ENCODE measurements around the gene WDFY4.

WDFY4 gene

GRCh38 chr10:48785796-48786195 lies 101.1 kb downstream of the WDFY4 start:
- Histone ChIP-seq H3K36me3 (ENCODE audit: control insufficient read depth in 5 of 5, insufficient read depth in 5 of 5, low read length in 5 of 5) (peaks cover 0 to 10% (median 0%) of the 10 kb centered on the region in 5 donors), H3K27me3 (ENCODE audit: control insufficient read depth in 5 of 5, insufficient read depth in 4 of 5, low read length in 5 of 5) (no peaks in the 10 kb centered on the region), H3K9me3 (ENCODE audit: control insufficient read depth in 5 of 5, low read length in 5 of 5) (no peaks in the 10 kb centered on the region), H3K27ac (ENCODE audit: low read depth, low read length) (no peak overlapping the region), H3K4me1 (ENCODE audit: control insufficient read depth in 5 of 5, insufficient read depth in 5 of 5, low read length in 5 of 5) (no peaks in the 10 kb centered on the region), H3K9ac (ENCODE audit: low read length in 5 of 5) (no peak overlapping the region), H3K4me3 (ENCODE audit: low read depth in 1 of 5, low read length in 5 of 5) (no peak overlapping the region)

- Histone ChIP-seq H3K4me3 (ENCODE audit: low read depth in 1 of 5, low read length in 5 of 5) (no peak overlapping the region), H3K27ac (ENCODE audit: low read depth, low read length) (no peak overlapping the region), H3K27me3 (ENCODE audit: control insufficient read depth in 5 of 5, insufficient read depth in 4 of 5, low read length in 5 of 5) (no peaks in the 10 kb centered on the region), H3K4me1 (ENCODE audit: control insufficient read depth in 5 of 5, insufficient read depth in 5 of 5, low read length in 5 of 5) (no peaks in the 10 kb centered on the region), H3K9me3 (ENCODE audit: control insufficient read depth in 5 of 5, low read length in 5 of 5) (no peaks in the 10 kb centered on the region), H3K36me3 (ENCODE audit: control insufficient read depth in 5 of 5, insufficient read depth in 5 of 5, low read length in 5 of 5) (peaks cover 0 to 15% (median 0%) of the 10 kb centered on the region in 5 donors), H3K9ac (ENCODE audit: low read length in 5 of 5) (no peak overlapping the region)
Observed at GRCh38 chr10:48786606-48787282, 102.1 kb downstream of the WDFY4 start.

- Histone ChIP-seq H3K9me3 (ENCODE audit: control insufficient read depth in 5 of 5, low read length in 5 of 5) (no peaks in the 10 kb centered on the region), H3K27ac (ENCODE audit: low read depth, low read length) (no peak overlapping the region), H3K4me3 (ENCODE audit: low read depth in 1 of 5, low read length in 5 of 5) (no peak overlapping the region), H3K27me3 (ENCODE audit: control insufficient read depth in 5 of 5, insufficient read depth in 4 of 5, low read length in 5 of 5) (no peaks in the 10 kb centered on the region), H3K4me1 (ENCODE audit: control insufficient read depth in 5 of 5, insufficient read depth in 5 of 5, low read length in 5 of 5) (peaks cover 0 to 13% (median 3%) of the 10 kb centered on the region in 5 donors), H3K9ac (ENCODE audit: low read length in 5 of 5) (no peak overlapping the region), H3K36me3 (ENCODE audit: control insufficient read depth in 5 of 5, insufficient read depth in 5 of 5, low read length in 5 of 5) (peaks cover 0 to 13% (median 0%) of the 10 kb centered on the region in 5 donors)
Observed at GRCh38 chr10:48788554-48788953, 103.9 kb downstream of the WDFY4 start.

- Histone ChIP-seq H3K36me3 (ENCODE audit: control insufficient read depth in 5 of 5, insufficient read depth in 5 of 5, low read length in 5 of 5) (peaks cover 0 to 16% (median 0%) of the 10 kb centered on the region in 5 donors), H3K4me1 (ENCODE audit: control insufficient read depth in 5 of 5, insufficient read depth in 5 of 5, low read length in 5 of 5) (peaks cover 0 to 13% (median 3%) of the 10 kb centered on the region in 5 donors), H3K9ac (ENCODE audit: low read length in 5 of 5) (no peak overlapping the region), H3K9me3 (ENCODE audit: control insufficient read depth in 5 of 5, low read length in 5 of 5) (no peaks in the 10 kb centered on the region), H3K27ac (ENCODE audit: low read depth, low read length) (no peak overlapping the region), H3K27me3 (ENCODE audit: control insufficient read depth in 5 of 5, insufficient read depth in 4 of 5, low read length in 5 of 5) (no peaks in the 10 kb centered on the region), H3K4me3 (ENCODE audit: low read depth in 1 of 5, low read length in 5 of 5) (no peak overlapping the region)
Observed at GRCh38 chr10:48789486-48790456, 105.1 kb downstream of the WDFY4 start.

- peaks cover 0 to 13% (median 3%) of the 10 kb centered on the region in 5 donors for H3K4me1 ChIP-seq (ENCODE audit: control insufficient read depth in 5 of 5, insufficient read depth in 5 of 5, low read length in 5 of 5)
- H3K9me3 ChIP-seq (ENCODE audit: control insufficient read depth in 5 of 5, low read length in 5 of 5): no peaks in the 10 kb centered on the region
- H3K9ac ChIP-seq (ENCODE audit: low read length in 5 of 5): no peak overlapping the region
- no peaks in the 10 kb centered on the region for H3K27me3 ChIP-seq (ENCODE audit: control insufficient read depth in 5 of 5, insufficient read depth in 4 of 5, low read length in 5 of 5)
- H3K4me3 ChIP-seq (ENCODE audit: low read depth in 1 of 5, low read length in 5 of 5): no peak overlapping the region
- no peak overlapping the region for H3K27ac ChIP-seq (ENCODE audit: low read depth, low read length)
- H3K36me3 ChIP-seq (ENCODE audit: control insufficient read depth in 5 of 5, insufficient read depth in 5 of 5, low read length in 5 of 5): peaks cover 0 to 16% (median 0%) of the 10 kb centered on the region in 5 donors
Observed at GRCh38 chr10:48790457-48791044, 105.9 kb downstream of the WDFY4 start.

GRCh38 chr10:48791267-48791928 lies 106.7 kb downstream of the WDFY4 start:
- no peaks in the 10 kb centered on the region for H3K9me3 ChIP-seq (ENCODE audit: control insufficient read depth in 5 of 5, low read length in 5 of 5)
- H3K4me1 ChIP-seq (ENCODE audit: control insufficient read depth in 5 of 5, insufficient read depth in 5 of 5, low read length in 5 of 5): peaks cover 0 to 13% (median 3%) of the 10 kb centered on the region in 5 donors
- no peak overlapping the region for H3K4me3 ChIP-seq (ENCODE audit: low read depth in 1 of 5, low read length in 5 of 5)
- no peaks in the 10 kb centered on the region for H3K27me3 ChIP-seq (ENCODE audit: control insufficient read depth in 5 of 5, insufficient read depth in 4 of 5, low read length in 5 of 5)
- H3K9ac ChIP-seq (ENCODE audit: low read length in 5 of 5): no peak overlapping the region
- H3K36me3 ChIP-seq (ENCODE audit: control insufficient read depth in 5 of 5, insufficient read depth in 5 of 5, low read length in 5 of 5): peaks cover 0 to 16% (median 0%) of the 10 kb centered on the region in 5 donors
- no peak overlapping the region for H3K27ac ChIP-seq (ENCODE audit: low read depth, low read length)

GRCh38 chr10:48792121-48792520 lies 107.4 kb downstream of the WDFY4 start:
- Histone ChIP-seq H3K9ac (ENCODE audit: low read length in 5 of 5) (no peak overlapping the region), H3K4me1 (ENCODE audit: control insufficient read depth in 5 of 5, insufficient read depth in 5 of 5, low read length in 5 of 5) (peaks cover 0 to 13% (median 3%) of the 10 kb centered on the region in 5 donors), H3K9me3 (ENCODE audit: control insufficient read depth in 5 of 5, low read length in 5 of 5) (no peaks in the 10 kb centered on the region), H3K4me3 (ENCODE audit: low read depth in 1 of 5, low read length in 5 of 5) (no peak overlapping the region), H3K27ac (ENCODE audit: low read depth, low read length) (no peak overlapping the region), H3K36me3 (ENCODE audit: control insufficient read depth in 5 of 5, insufficient read depth in 5 of 5, low read length in 5 of 5) (peaks cover 0 to 16% (median 0%) of the 10 kb centered on the region in 5 donors), H3K27me3 (ENCODE audit: control insufficient read depth in 5 of 5, insufficient read depth in 4 of 5, low read length in 5 of 5) (no peaks in the 10 kb centered on the region)

- Histone ChIP-seq H3K27ac (ENCODE audit: low read depth, low read length) (no peak overlapping the region), H3K9ac (ENCODE audit: low read length in 5 of 5) (no peak overlapping the region), H3K27me3 (ENCODE audit: control insufficient read depth in 5 of 5, insufficient read depth in 4 of 5, low read length in 5 of 5) (no peaks in the 10 kb centered on the region), H3K4me3 (ENCODE audit: low read depth in 1 of 5, low read length in 5 of 5) (no peak overlapping the region), H3K4me1 (ENCODE audit: control insufficient read depth in 5 of 5, insufficient read depth in 5 of 5, low read length in 5 of 5) (peaks cover 0 to 13% (median 3%) of the 10 kb centered on the region in 5 donors), H3K9me3 (ENCODE audit: control insufficient read depth in 5 of 5, low read length in 5 of 5) (no peaks in the 10 kb centered on the region), H3K36me3 (ENCODE audit: control insufficient read depth in 5 of 5, insufficient read depth in 5 of 5, low read length in 5 of 5) (peaks cover 0 to 16% (median 0%) of the 10 kb centered on the region in 5 donors)
Observed at GRCh38 chr10:48792687-48793096, 108.0 kb downstream of the WDFY4 start.

GRCh38 chr10:48794074-48794473 lies 109.4 kb downstream of the WDFY4 start:
- Histone ChIP-seq H3K9ac (ENCODE audit: low read length in 5 of 5) (no peak overlapping the region), H3K9me3 (ENCODE audit: control insufficient read depth in 5 of 5, low read length in 5 of 5) (no peaks in the 10 kb centered on the region), H3K36me3 (ENCODE audit: control insufficient read depth in 5 of 5, insufficient read depth in 5 of 5, low read length in 5 of 5) (peaks cover 0 to 16% (median 0%) of the 10 kb centered on the region in 5 donors), H3K27me3 (ENCODE audit: control insufficient read depth in 5 of 5, insufficient read depth in 4 of 5, low read length in 5 of 5) (no peaks in the 10 kb centered on the region), H3K4me1 (ENCODE audit: control insufficient read depth in 5 of 5, insufficient read depth in 5 of 5, low read length in 5 of 5) (peaks cover 0 to 15% (median 3%) of the 10 kb centered on the region in 5 donors), H3K27ac (ENCODE audit: low read depth, low read length) (no peak overlapping the region), H3K4me3 (ENCODE audit: low read depth in 1 of 5, low read length in 5 of 5) (no peak overlapping the region)
